ENCODE results near the gene CPT1A. TPM values are rescaled to one million over a fixed set of nuclear protein-coding genes. Genes with fewer than 3 reads are reported as not detected.

Gene CPT1A
- total and polyA plus RNA-seq, 7 donors = 12.0 to 87.8 (median 33.9) TPM

DNA sequence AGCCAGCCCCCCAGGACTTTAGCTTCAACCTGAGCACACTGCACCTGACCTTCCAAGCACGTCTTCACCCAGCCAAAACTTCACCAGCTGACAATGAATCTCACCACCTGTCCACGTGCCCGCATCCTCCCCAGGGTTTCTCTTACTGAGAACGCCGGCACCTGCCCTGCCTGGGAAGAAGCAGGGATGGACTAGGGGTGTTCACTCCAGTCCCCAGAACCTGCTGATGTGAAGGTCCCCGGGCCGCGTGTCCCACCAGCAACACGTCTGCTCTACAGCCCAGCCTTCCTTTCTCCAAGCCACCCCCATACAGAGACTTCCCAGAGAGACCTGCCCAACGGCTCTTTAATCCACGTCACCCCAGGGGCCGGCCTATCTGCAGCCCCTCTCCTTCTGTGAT, 12.8 kb downstream of the CPT1A start:
- Histone ChIP-seq H3K9me3 (no peaks in the 10 kb centered on the region), H3K27ac (peak overlapping the region in 3 of 4 donors; percentile 36 to 49 (median 49)), H3K4me1 (peaks cover 0 to 76% (median 58%) of the 10 kb centered on the region in 4 donors), H3K36me3 (peaks cover 0 to 11% (median 3%) of the 10 kb centered on the region in 4 donors), H3K27me3 (no peaks in the 10 kb centered on the region), H3K4me3 (no peak overlapping the region)
- DNase-seq = no peak
- intact Hi-C loops (cut with DNase I) = no loop called here
- WGBS, 2 donors = 65 to 68% methylated on average over 12 of the region's 12 CpGs
- TF ChIP-seq EP300 (IDR thresholded peaks at IDR 0.05) = no peak
- TF ChIP-seq, protein P1, sequence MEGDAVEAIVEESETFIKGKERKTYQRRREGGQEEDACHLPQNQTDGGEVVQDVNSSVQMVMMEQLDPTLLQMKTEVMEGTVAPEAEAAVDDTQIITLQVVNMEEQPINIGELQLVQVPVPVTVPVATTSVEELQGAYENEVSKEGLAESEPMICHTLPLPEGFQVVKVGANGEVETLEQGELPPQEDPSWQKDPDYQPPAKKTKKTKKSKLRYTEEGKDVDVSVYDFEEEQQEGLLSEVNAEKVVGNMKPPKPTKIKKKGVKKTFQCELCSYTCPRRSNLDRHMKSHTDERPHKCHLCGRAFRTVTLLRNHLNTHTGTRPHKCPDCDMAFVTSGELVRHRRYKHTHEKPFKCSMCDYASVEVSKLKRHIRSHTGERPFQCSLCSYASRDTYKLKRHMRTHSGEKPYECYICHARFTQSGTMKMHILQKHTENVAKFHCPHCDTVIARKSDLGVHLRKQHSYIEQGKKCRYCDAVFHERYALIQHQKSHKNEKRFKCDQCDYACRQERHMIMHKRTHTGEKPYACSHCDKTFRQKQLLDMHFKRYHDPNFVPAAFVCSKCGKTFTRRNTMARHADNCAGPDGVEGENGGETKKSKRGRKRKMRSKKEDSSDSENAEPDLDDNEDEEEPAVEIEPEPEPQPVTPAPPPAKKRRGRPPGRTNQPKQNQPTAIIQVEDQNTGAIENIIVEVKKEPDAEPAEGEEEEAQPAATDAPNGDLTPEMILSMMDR (IDR thresholded peaks at IDR 0.05) = no peak
- TF ChIP-seq POLR2A (IDR thresholded peaks at IDR 0.05) = no peak
- no peak for TF ChIP-seq POLR2AphosphoS5 (IDR thresholded peaks at IDR 0.05)

DNA sequence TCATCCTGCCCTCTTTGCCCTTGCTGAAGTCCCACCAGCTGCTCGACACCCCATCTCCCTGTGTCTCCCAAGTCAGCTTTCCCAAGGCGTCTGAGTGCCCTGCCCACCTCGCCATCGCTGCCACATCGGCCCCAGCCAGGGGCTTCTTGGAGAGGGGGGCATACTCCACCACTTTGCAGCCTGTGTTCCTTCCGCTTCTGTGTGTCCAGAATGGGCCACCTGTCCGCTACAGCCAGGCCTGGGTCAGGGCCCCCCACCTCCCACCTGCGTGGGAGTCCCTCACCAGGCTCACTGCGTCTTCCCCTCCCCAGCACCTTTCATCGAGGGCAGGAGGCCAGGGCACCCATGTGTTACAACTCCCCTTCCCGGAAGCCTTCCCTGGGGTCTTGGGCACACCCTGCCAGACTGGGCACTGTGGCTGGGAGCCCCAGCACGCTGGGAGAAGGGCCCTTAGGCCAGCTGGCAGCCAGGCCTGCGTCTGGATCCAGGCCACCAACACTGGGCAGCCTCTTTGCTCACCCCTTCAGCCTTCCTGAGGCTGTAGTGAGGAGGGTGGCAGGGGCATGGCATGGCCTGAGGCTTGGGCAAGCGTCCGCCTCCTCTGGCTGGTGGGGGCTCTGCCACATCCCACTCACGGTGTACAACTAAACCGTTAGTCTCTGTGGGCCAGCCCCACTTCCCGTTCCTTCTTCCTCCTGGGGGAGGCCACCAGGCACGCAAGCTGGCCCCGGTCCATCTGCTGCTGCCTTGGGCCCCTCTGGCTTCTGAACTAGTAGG, 13.4 kb downstream of the CPT1A start:
- no peak for DNase-seq
- intact Hi-C loops (cut with DNase I) = no loop called here
- TF ChIP-seq, protein P1 (IDR thresholded peaks at IDR 0.05) = no peak
- TF ChIP-seq POLR2AphosphoS5 (IDR thresholded peaks at IDR 0.05) (no peak), POLR2A (IDR thresholded peaks at IDR 0.05) (no peak), EP300 (IDR thresholded peaks at IDR 0.05) (no peak)
- Histone ChIP-seq H3K4me1 (peaks cover 0 to 70% (median 55%) of the 10 kb centered on the region in 4 donors), H3K27me3 (no peaks in the 10 kb centered on the region), H3K36me3 (peaks cover 0 to 11% (median 3%) of the 10 kb centered on the region in 4 donors), H3K27ac (peak overlapping the region in 3 of 4 donors; percentile 36 to 49 (median 49)), H3K9me3 (no peaks in the 10 kb centered on the region), H3K4me3 (no peak overlapping the region)
- WGBS, 2 donors = 51 to 56% methylated on average over 20 of the region's 20 CpGs

DNA sequence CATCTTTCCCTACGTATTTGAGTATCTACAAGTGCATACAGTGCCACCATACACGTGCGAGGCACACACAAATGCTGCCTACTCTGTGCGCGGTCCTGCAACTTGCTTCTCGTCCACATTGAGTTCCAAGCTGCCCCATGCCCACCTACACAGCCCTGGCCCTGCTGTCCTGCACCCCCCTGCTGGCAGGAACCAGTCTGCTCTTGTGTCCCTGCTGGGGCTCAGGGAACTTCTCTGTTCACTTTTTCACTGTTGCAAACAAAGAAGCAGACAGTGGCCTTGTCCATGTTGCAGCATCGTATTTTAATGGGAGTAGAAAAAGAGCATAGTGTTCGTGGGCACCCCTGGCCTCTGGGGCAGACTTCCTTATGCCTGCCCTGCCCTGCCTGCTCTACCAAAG, 14.0 kb downstream of the CPT1A start:
- H3K4me3 ChIP-seq = no peak overlapping the region
- intact Hi-C loops (cut with DNase I) = no loop called here
- TF ChIP-seq POLR2AphosphoS5 (IDR thresholded peaks at IDR 0.05) (no peak), EP300 (IDR thresholded peaks at IDR 0.05) (no peak), POLR2A (IDR thresholded peaks at IDR 0.05) (no peak)
- TF ChIP-seq, protein P1 (IDR thresholded peaks at IDR 0.05) = no peak
- H3K9me3 ChIP-seq = no peaks in the 10 kb centered on the region
- H3K36me3 ChIP-seq = peaks cover 0 to 11% (median 3%) of the 10 kb centered on the region in 4 donors
- H3K27me3 ChIP-seq = no peaks in the 10 kb centered on the region
- peaks cover 0 to 64% (median 49%) of the 10 kb centered on the region in 4 donors for H3K4me1 ChIP-seq
- no peak for DNase-seq
- peak overlapping the region in 1 of 4 donors; percentile 49 for H3K27ac ChIP-seq
- WGBS, 2 donors = 61 to 64% methylated on average over 8 of the region's 8 CpGs

DNA sequence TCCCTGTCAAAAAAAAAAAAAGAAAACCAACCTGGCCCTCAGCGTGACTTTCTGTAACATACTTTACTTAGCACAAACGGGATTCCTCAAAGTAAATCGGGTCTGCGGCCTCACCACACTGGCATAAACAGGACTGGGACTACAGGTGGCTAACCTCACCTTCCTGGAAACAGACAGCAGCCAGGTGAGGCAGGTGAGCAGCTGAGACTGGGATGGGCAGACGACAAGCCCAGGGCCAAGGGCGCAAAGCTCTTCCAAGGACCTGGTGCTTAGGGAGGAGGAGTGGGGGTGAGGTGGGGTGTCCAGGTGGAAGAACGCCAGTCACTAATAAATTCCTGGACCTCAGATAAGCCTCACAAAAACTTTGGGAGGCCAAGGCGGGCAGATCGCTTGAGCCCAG, 15.0 kb downstream of the CPT1A start:
- WGBS, 2 donors = 30 to 77% methylated on average over 9 of the region's 9 CpGs
- intact Hi-C loops (cut with DNase I) = no loop called here
- DNase-seq = no peak
- no peak overlapping the region for H3K4me3 ChIP-seq
- TF ChIP-seq, protein P1 (IDR thresholded peaks at IDR 0.05) = no peak
- no peak for TF ChIP-seq POLR2A (IDR thresholded peaks at IDR 0.05)
- no peak for TF ChIP-seq POLR2AphosphoS5 (IDR thresholded peaks at IDR 0.05)
- no peak for TF ChIP-seq EP300 (IDR thresholded peaks at IDR 0.05)
- H3K36me3 ChIP-seq = peaks cover 0 to 11% (median 3%) of the 10 kb centered on the region in 4 donors
- H3K27ac ChIP-seq = no peak overlapping the region
- no peaks in the 10 kb centered on the region for H3K27me3 ChIP-seq
- peaks cover 0 to 54% (median 39%) of the 10 kb centered on the region in 4 donors for H3K4me1 ChIP-seq
- no peaks in the 10 kb centered on the region for H3K9me3 ChIP-seq

Measured in sigmoid colon (tissue), 7 donors.